GM23248 (cell line): ENCODE data around the gene CDH4. TPM values are rescaled to one million over a fixed set of nuclear protein-coding genes. Genes with fewer than 3 reads are reported as not detected.

ENCODE experiments used
- DNase-seq: peaks from one replicate; pipeline ENCODE4 v3.0.0-alpha.2; 2015
- H2AFZ ChIP-seq: fragments of 200-600 bp; sonication (generic); 2 replicates; pipeline ENCODE4 v1.6.1; 2016; ENCODE audit warnings: antibody characterized with exemption
- H3F3A ChIP-seq: fragments of 200-600 bp; sonication (generic); 2 replicates; pipeline ENCODE4 v1.6.1; 2016; ENCODE audit warnings: mild to moderate bottlenecking, antibody characterized with exemption, mixed run types; ENCODE audit not compliant: insufficient read depth
- H3K27ac ChIP-seq: fragments of 200-600 bp; sonication (generic); 2 replicates; pipeline ENCODE4 v1.5.1; 2016; ENCODE audit warnings: mild to moderate bottlenecking
- H3K27me3 ChIP-seq: fragments of 200-600 bp; sonication (generic); replicated peaks from 2 replicates; pipeline ENCODE4 v1.6.1; 2016; ENCODE audit warnings: mild to moderate bottlenecking; ENCODE audit not compliant: insufficient read depth
- H3K36me3 ChIP-seq: fragments of 200-600 bp; sonication (generic); 2 replicates; pipeline ENCODE4 v1.6.1; 2016; ENCODE audit warnings: low read depth, mild to moderate bottlenecking
- H3K4me1 ChIP-seq: fragments of 200-600 bp; sonication (generic); 2 replicates; pipeline ENCODE4 v1.6.1; 2016; ENCODE audit warnings: mild to moderate bottlenecking; ENCODE audit not compliant: insufficient read depth
- H3K4me2 ChIP-seq: fragments of 200-600 bp; sonication (generic); one replicate; pipeline ENCODE4 v1.6.1; 2016; ENCODE audit warnings: mild to moderate bottlenecking; ENCODE audit not compliant: unreplicated experiment
- H3K4me3 ChIP-seq: fragments of 200-600 bp; sonication (generic); 2 replicates; pipeline ENCODE4 v1.5.1; 2016; ENCODE audit warnings: mild to moderate bottlenecking
- H3K79me2 ChIP-seq: fragments of 200-600 bp; sonication (generic); 2 replicates; pipeline ENCODE4 v1.6.1; 2016; ENCODE audit warnings: mild to moderate bottlenecking; ENCODE audit not compliant: insufficient read depth
- H3K9ac ChIP-seq: fragments of 200-600 bp; sonication (generic); 2 replicates; pipeline ENCODE4 v1.6.1; 2016; ENCODE audit warnings: mild to moderate bottlenecking
- H3K9me2 ChIP-seq: fragments of 200-600 bp; sonication (generic); 2 replicates; pipeline ENCODE4 v1.6.1; 2016; ENCODE audit warnings: mixed run types, mild to moderate bottlenecking, moderate library complexity; ENCODE audit not compliant: insufficient read depth
- H3K9me3 ChIP-seq: fragments of 200-600 bp; sonication (generic); one replicate; pipeline ENCODE4 v1.6.1; 2017; ENCODE audit warnings: low read depth
- H4K20me1 ChIP-seq: fragments of 200-600 bp; sonication (generic); 2 replicates; pipeline ENCODE4 v1.6.0; 2016; ENCODE audit not compliant: insufficient read depth
- EZH2 ChIP-seq: fragments of 200-600 bp; sonication (generic); IDR thresholded peaks from 2 replicates; pipeline ENCODE4 v1.6.1; 2018; ENCODE audit warnings: antibody characterized with exemption, mild to moderate bottlenecking; ENCODE audit not compliant: insufficient read depth, poor library complexity, severe bottlenecking
- EZH2phosphoT487 ChIP-seq: fragments of 200-600 bp; sonication (generic); IDR thresholded peaks from 2 replicates; pipeline ENCODE4 v1.6.1; 2018; ENCODE audit warnings: antibody characterized with exemption, moderate library complexity, mild to moderate bottlenecking, low read depth; ENCODE audit not compliant: insufficient read depth
- WGBS, 2 experiments: methylation state at CpG; one replicate each; pipeline ENCODE4 v1.1.6; 2015 to 2017; ENCODE audit warnings: low lambda C conversion rate in 2 of 2, low coverage in 1 of 2; ENCODE audit errors: missing lambda C conversion rate in 2 of 2; 5-methylcytosine and 5-hydroxymethylcytosine counted together
- in situ Hi-C: fragments of 300-500 bp; cut with MboI; formaldehyde crosslinking; loops from 2 replicates; pipeline ENCODE4 v1.15.0; 2020
- polyA plus RNA-seq: library from polyadenylated mRNA; unstranded; fragments of >200 nt; fragmentation: Nextera tagmentation; extraction: Ambion mirVana; gene quantifications from 2 replicates; pipeline ENCODE4 v1.2.1, GENCODE V29; 2016
- total RNA-seq: library from RNA; depleted of rRNA; stranded (reverse); fragments of >200 nt; shearing (Covaris generic); gene quantifications from 2 replicates; pipeline ENCODE4 v1.2.3, GENCODE V29; 2014

Gene CDH4
- total and polyA plus RNA-seq, 2 experiments from 2014 or later, result 1.1 to 3.9 TPM

GRCh38 chr20:61909821-61910220, 657.8 kb downstream of the CDH4 start:
- no peak overlapping the region for H2AFZ ChIP-seq
- H3K79me2 ChIP-seq, result no peaks in the 10 kb centered on the region
- in situ Hi-C loops, result no loop called here
- no peaks in the 10 kb centered on the region for H3K4me1 ChIP-seq
- 53 to 73% methylated on average over 6 to 14 of the region's 14 CpGs for WGBS, 2 experiments
- no peaks in the 10 kb centered on the region for H3K27me3 ChIP-seq
- H3K9me2 ChIP-seq, result no peaks in the 10 kb centered on the region
- no peak for TF ChIP-seq EZH2phosphoT487
- TF ChIP-seq EZH2, result no peak
- no peak overlapping the region for H3K4me3 ChIP-seq
- H3K9ac ChIP-seq, result no peak overlapping the region
- no peak overlapping the region for H3K27ac ChIP-seq
- no peaks in the 10 kb centered on the region for H3K9me3 ChIP-seq
- no peaks in the 10 kb centered on the region for H3F3A ChIP-seq
- no peak for DNase-seq
- H3K4me2 ChIP-seq, result no peak overlapping the region
- no peaks in the 10 kb centered on the region for H3K36me3 ChIP-seq
- H4K20me1 ChIP-seq, result no peaks in the 10 kb centered on the region

GRCh38 chr20:61911824-61912223, 659.8 kb downstream of the CDH4 start:
- DNase-seq, result no peak
- no peaks in the 10 kb centered on the region for H4K20me1 ChIP-seq
- no peak overlapping the region for H3K27ac ChIP-seq
- H3K36me3 ChIP-seq, result no peaks in the 10 kb centered on the region
- H3K9ac ChIP-seq, result no peak overlapping the region
- no peaks in the 10 kb centered on the region for H3K79me2 ChIP-seq
- no peaks in the 10 kb centered on the region for H3K9me2 ChIP-seq
- no peaks in the 10 kb centered on the region for H3K9me3 ChIP-seq
- no peak overlapping the region for H2AFZ ChIP-seq
- no peaks in the 10 kb centered on the region for H3K4me1 ChIP-seq
- 38 to 45% methylated on average over 7 of the region's 7 CpGs for WGBS, 2 experiments
- no peaks in the 10 kb centered on the region for H3K27me3 ChIP-seq
- no peak overlapping the region for H3K4me3 ChIP-seq
- H3F3A ChIP-seq, result no peaks in the 10 kb centered on the region
- TF ChIP-seq EZH2, result no peak
- no peak for TF ChIP-seq EZH2phosphoT487
- in situ Hi-C loops, result no loop called here
- H3K4me2 ChIP-seq, result no peak overlapping the region

- H3K9ac ChIP-seq, result no peak overlapping the region
- no peak overlapping the region for H3K4me3 ChIP-seq
- H3K36me3 ChIP-seq, result no peaks in the 10 kb centered on the region
- H3K4me2 ChIP-seq, result no peak overlapping the region
- no peaks in the 10 kb centered on the region for H4K20me1 ChIP-seq
- no peaks in the 10 kb centered on the region for H3K27me3 ChIP-seq
- in situ Hi-C loops, result no loop called here
- no peak for TF ChIP-seq EZH2
- TF ChIP-seq EZH2phosphoT487, result no peak
- no peak overlapping the region for H2AFZ ChIP-seq
- H3K9me2 ChIP-seq, result no peaks in the 10 kb centered on the region
- no peaks in the 10 kb centered on the region for H3K79me2 ChIP-seq
- no peaks in the 10 kb centered on the region for H3K9me3 ChIP-seq
- WGBS, 2 experiments, result 57 to 63% methylated on average over 20 to 21 of the region's 21 CpGs
- DNase-seq, result no peak
- no peaks in the 10 kb centered on the region for H3F3A ChIP-seq
- no peaks in the 10 kb centered on the region for H3K4me1 ChIP-seq
- H3K27ac ChIP-seq, result no peak overlapping the region
Observed at GRCh38 chr20:61912665-61913422, 660.8 kb downstream of the CDH4 start.

GRCh38 chr20:61913423-61914225, 661.6 kb downstream of the CDH4 start:
- Histone ChIP-seq H3K79me2 (no peaks in the 10 kb centered on the region), H3K4me3 (no peak overlapping the region), H4K20me1 (no peaks in the 10 kb centered on the region), H3K27me3 (no peaks in the 10 kb centered on the region), H3K9me2 (no peaks in the 10 kb centered on the region), H2AFZ (no peak overlapping the region), H3K9ac (no peak overlapping the region), H3K27ac (no peak overlapping the region), H3K4me1 (no peaks in the 10 kb centered on the region), H3K36me3 (no peaks in the 10 kb centered on the region), H3F3A (no peaks in the 10 kb centered on the region), H3K4me2 (no peak overlapping the region), H3K9me3 (no peaks in the 10 kb centered on the region)
- in situ Hi-C loops, result no loop called here
- no peak for TF ChIP-seq EZH2
- no peak for TF ChIP-seq EZH2phosphoT487
- 37 to 39% methylated on average over 17 of the region's 18 CpGs for WGBS, 2 experiments
- DNase-seq, result no peak
